ENCODE results near the gene JPH3.

GRCh38 chr16:87692176-87692575, 89.9 kb downstream of the JPH3 start:
- no peak for TF ChIP-seq CTCF (IDR thresholded peaks at IDR 0.05)
- TF ChIP-seq POLR2A (IDR thresholded peaks at IDR 0.05): no peak
